HG03520 (cell line): Measurements from ENCODE around the gene TGM2.
"Not testable (repeated sequence)": the region's sequence is repeated elsewhere in the genome, so short reads cannot be mapped to it uniquely, and the experiment has no call there.

Experiments
- ATAC-seq: cut with Tn5 transposase; IDR thresholded peaks from one replicate; pipeline ENCODE4 v1.9.1; 2021; ENCODE audit warnings: mild to moderate bottlenecking, moderate library complexity; ENCODE audit not compliant: unreplicated experiment

The TGM2 gene

DNA sequence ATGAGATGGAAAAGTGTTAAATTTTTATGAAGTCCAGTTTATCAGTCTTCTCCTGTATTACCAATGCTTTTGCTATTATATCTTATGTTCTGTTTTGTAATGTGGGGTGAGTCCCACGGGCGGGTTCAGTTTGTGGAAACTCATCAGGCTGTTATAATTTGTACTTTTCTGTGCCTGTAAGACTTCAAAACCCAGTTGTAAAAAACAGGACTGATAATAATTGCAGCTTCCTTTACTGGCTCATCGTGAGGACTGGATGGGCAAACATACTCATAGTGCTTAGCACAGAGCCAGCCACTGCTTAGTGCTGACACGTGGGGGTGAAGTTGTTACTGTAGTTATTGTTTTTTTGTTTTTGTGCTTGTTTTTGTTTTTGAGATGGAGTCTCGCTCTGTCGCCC is 45.6 kb downstream of the TGM2 start:
- no peak for ATAC-seq

DNA sequence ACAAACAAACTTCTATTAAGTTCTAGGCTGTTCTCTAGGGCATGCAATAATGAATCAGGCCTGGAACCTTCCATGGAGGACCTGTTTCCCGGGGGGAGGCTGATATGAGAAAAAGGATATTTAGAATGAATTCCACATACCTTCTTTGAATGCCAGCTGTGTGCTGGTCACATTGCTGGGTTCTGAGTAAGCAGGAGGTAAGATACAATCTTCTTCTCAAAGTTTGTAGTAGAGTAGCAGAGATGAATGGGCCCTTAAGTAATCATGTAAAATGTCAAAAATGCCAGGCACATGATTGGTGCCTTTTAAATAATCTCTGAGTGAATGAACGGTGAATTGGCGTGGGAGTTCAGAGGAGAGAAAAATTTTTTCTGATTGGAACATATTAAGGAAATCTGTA is 47.4 kb downstream of the TGM2 start:
- no peak for ATAC-seq

DNA sequence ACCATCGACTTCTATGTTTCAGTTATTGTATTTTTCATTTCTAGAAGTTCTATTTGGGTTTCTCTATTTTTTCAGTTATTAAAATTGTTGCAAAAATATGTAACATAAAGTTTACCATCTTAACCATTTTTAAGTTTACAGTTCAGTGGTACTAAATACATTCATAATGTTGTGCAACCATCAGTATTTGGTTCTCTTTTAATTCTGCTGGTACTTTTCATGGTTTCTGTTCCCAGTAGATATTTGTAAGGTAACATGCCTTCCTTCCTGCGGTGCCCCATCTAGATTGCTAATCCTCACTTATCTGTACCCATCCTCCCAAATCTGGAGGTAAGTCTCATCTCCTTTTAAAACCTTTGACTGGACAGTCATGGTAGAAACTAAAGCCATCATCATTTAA is 47.9 kb downstream of the TGM2 start:
- no peak for ATAC-seq

DNA sequence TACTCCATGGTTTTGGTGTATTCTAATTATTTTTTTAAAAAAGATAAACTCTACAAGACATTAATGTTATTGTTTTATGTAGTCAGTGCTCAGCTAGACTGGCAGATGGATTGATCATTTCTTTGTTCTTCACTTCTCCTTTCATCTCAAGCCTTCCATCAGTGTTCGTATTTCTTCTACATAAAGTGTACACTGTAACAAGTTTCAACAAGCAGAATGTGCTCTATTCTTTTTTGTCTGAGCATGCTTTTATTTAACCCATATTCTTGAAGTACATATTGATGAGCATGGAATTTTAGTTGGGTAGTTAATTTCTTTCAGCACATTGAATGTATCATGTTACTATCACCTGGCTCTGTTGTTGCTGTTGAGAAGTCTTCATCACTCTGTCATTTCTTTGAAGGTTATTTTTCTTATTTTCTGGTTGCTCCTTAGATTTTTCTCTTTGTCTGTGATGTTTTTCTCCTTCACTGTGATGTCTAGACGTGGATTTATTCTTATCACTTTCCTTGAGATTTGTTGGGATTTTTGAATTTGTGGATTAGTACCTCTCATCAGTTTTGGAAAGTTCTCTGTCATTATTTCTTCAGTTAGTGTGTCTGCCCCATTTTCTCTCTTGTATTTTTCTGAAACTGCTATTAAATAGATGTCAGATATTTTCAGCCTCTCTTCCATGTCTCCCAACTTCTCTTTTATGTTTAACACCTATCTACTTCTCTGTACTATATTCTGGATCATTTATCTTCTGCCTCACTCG is 48.5 kb downstream of the TGM2 start:
- no peak for ATAC-seq

DNA sequence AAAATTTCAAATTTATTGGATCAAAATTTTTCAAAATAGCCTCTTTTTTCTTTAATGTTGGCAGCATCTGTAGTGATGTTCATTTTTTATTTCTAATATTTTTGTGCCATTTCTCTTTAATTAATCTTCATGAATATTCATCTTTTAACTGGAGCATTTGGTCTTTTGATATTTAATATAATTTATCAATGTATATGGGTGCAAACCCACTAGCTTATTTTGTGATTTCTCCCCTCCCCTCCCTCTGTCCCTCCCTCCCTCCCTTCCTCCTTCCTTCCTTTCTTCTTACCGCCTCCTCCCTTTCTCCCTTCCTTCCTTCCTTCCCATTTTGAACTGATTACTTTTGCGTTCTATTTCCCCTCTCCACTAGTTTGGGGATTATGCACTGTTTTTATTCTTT is 49.2 kb downstream of the TGM2 start:
- no peak for ATAC-seq

DNA sequence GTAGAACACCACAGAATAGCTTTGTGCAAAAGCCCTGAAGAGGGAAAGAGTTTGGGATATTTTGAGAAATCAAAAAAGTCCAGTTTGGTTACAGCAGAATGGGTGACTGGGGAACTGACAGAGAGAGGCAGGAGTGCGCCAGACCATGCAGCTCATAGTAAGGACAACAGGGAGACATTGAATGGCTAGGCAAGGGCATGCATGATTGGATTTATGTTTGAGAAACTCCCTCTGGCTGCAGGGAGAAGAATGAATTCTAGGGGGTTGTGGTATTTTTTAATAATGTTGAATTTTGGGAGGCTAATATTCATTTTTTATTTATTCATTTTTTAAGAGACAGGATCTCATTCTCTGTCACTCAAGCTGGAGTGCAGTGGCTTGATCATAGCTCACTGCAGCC is 49.9 kb downstream of the TGM2 start:
- ATAC-seq = no peak

DNA sequence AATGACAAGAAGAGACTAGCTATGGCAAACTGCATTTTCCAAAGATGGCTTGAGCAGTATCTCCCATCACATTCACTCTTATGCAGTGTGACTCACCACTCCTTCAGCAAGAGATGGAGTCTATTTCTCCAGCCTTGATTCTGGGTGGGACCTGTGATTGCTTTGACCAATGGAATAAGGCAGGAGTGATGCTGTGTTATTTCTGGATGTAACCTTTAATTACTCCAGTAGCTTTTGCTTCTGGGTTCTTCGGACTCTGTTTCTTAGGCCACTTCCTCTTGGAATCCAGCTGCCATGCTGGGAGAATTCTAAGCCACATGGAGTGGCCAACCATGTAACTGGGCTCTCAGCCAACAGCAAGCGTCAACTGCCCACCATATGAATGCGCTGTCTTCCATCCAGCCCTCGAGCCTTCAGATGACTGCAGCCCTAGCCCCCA is 50.7 kb downstream of the TGM2 start:
- ATAC-seq = no peak

DNA sequence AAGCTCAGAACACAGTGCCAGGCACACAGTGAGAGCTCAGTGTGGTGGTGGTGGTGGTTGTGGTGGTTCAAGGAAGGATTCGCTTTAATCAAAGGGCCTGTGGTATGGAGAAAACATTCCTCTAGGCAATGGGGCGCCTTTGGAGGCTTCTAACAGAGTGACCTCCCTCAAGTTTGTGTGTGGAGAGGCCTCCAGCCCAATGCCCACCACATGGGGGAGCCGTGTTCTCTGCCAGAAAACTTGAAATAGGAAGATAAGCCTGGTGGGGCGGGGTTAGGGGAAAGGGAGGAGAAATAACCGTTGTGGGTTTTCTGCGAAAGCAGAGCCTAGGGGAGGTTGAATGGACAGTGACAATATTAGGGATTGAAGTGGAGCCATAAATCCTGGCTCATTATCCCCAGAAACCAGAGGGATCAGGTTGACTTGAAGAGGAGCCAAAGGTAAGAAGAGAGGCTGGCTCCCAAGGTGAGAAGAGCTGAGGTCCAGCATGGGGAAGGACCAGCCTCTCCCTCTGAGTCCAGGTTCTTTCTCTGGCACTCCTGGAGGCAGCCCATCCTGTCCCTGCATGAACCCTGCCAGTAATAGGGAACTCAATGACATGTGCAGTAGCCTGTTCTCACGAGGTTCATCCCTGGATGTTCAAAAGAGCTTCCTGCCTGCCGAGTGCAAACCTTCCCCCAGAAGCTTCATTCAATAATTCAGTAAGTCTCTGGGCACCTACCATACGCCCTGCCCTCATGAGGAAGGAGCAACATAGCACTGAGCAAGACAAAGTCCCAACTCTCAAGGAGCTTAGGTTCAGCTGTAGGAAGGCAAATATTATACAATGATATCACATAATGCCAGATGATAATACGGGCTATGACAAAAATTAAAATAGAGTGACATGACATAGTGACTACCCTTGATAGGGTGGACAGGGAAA is 51.4 kb downstream of the TGM2 start:
- no peak for ATAC-seq

DNA sequence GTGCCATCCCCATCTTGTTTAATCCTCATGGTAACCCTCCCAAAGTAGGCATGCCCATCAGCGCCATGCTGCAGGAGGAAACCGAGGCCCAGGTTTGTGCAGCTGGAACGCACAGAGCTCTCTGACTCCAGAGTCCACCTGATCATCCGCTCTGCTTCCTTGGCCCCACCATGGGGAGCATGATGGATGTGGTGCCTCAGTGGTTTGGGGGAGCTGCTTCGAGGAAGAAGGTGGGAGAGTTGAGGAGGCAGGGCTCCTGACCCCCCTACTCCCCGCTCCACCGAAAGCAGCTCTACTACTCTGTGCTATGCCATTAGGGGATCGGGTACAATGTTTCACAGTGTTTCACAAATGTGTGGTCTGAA is 52.2 kb downstream of the TGM2 start:
- ATAC-seq = no peak

DNA sequence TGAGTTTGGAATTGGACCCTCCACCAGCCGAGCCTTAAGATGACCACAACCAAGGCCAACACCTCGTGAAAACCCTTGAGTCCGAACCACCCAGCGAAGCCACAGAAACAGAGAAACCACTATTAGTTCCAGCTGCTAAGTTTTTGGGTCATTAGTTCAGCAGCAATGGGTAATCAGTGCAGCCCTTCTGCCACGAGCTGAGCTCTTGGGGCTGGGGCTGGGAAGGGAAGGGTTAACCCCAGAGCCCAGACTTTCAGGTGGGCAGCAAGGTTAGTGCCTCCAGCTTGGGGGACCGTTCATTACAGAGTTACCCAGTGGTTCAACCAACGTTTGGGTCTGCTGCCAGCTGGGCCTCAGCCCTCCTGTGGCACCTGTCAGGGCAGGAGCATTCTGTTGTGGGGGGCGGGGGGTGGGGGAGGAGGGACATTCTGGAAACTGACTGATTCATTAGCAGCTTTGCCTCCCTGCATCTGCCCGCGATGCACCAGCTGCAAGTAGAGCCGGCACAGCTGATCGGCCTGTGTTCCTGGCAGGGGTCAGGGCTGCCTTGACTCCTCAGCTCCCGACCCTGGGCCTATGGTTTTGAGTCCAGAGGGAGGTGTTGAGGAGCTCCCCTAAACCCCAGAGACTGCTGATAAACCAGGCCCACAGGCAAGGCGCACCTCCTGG is 52.7 kb downstream of the TGM2 start:
- no peak for ATAC-seq

DNA sequence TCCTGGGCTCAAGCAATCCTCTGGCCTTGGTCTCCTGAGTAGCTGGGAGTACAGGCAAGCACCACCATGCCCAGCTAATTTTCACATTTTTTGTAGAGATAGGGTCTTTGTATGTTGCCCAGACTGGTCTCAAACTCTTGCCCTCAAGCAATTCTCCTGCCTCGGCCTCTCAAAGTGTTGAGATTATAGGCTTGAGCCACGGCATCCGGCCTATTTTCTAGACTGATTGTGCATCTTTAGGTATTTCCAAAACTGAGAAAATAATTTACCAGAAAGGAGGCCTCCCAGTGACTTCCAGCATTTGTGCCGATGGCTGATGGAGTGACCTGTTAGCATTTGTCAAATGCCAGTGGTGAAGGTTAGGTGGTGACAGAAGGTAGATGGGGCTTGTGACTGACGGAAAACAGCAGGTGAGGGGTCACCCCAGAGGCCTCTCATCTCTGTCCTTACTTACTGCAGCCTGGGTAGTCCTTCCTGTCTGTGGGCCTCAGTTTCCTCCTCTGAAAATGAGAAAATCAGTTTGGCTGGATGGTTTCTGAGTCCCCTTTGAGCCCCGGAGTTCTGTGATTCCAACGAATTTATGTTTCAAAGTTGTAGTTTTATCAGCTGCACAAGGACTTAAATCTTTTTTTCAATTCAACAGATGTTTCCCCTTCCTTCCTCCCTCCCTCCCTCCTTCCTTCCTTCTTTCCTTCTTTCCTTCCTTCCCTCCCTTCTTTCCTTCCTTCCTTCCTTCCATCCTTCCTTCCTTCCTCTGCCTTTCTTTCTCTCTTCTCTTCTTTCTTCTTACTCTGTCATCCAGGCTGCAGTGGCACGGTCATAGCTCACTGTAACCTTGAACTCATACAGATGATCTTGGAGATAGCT is 53.5 kb downstream of the TGM2 start:
- no peak for ATAC-seq

DNA sequence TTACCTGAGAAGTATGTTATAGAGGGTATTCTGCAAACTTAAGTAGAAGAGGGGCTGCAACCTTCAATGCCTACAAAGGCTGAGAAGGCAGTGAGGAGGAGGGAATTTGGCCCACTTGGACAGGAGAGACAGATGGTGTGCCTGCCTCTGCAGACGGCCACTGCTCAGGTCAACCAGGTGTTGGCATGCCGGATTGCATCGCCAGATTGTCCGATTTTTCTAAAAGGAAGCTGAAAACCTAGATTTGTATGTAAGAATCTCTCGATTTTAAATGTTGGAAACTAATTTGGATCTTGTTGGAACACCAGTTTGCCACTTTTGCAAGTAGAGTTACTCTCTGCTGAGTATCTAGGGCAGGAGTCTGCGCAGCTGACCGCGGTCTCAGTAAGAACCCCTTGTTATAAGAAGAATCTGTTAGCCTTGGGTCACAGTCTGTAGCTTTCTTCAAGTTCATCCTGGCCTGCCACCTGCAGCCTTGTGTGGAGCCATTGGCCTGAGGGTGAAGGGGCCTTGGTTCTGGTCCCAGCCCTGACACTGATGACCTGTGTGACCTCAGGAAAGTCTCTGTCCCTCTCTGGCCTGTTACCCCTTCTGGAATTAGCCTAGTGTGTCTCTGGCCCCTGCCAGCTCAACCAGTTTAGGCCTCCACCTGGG is 54.4 kb downstream of the TGM2 start:
- ATAC-seq = no peak

DNA sequence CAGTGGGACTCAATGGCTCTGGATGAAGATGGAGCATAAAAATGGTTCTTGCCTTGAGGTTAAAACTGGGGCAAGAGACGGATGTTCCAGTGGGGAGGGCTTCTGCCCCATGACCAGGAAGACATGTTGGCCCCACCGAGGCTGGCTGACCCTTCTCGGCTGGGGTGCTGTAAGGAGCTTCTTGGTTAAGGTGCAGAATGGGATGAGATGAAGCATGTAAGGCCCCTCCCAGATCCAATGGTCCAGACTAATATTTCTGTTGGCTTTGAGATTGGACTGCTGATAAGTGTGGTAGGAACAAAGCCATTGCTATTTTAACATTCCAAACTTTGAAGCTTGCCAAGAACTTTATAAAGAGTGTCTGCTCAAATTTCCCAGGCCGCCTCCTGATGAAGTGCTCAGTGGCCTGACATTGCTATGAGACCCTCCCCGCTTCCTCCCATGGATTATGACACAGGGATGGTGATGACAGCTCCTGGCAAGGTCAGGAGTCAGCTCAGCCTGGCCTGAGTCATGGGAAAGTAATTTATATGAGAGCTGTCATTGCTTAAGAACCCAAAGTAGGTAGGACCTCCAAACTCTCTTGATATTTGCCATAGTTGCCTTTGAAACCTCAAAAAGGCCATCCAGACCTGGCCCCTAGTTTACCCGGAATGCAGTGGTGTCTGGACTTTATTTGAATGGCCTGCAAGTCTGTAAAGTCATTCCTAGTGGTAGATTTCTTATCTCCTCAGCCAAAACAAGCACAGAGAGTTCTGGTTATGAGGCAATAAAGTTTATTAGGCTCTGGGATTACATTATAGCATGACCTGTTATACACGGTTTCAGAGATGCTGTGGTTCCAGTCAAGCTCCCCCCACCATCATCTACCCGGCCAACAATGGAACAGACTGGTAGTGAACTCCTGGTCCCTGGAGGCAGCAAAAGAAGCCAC is 55.2 kb downstream of the TGM2 start:
- ATAC-seq = no peak

DNA sequence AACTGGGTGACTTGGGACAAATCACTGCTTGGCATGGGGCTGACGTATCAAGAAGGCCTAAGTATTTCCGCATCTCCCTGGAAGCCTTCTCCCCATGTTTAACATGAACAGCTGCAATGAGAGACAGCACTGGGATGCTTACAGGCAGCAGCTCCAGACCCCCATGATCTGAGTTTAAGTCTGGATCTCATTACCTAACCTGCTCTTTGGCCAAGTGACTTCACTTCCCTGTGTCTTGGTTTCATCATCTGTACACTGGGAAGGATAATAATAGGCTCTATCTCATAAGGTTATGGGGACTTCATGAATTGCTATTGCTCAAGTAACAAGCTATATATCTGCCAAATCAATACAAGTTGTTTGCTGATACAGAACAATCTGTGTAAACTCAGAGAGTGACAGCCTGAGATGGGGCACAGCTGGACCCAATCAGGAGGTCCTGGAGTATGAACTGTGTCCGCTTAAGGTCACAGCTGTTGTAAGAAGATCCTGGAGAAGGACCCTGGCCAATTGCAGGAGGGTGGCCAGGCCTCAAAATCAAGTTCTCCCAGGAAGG is 56.0 kb downstream of the TGM2 start:
- no peak for ATAC-seq

DNA sequence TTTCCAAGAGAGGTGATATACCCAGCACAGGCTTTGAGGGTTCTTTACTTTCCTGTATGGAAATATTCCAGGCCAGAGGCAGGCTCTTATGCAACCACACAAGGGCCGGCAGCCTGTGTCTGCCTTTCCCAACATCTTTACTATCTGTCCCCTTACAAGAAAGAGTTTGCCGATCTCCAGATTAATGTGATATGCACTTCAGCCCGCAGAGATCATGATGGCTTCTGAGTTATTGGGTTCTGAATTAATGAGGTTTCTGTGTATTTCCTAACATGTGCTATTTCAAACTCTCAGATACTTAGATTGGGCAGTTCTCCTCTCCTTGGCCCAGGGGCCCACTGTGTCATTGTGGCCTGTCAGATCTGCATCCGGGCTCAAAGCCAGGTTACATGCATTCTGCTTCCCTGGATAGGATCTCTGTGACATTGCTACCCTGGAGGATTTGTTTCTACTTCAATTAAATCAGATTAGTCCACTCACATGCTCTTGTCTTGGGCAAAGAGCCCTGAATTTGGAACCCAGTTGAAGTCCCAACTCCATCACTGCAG is 56.6 kb downstream of the TGM2 start:
- no peak for ATAC-seq

DNA sequence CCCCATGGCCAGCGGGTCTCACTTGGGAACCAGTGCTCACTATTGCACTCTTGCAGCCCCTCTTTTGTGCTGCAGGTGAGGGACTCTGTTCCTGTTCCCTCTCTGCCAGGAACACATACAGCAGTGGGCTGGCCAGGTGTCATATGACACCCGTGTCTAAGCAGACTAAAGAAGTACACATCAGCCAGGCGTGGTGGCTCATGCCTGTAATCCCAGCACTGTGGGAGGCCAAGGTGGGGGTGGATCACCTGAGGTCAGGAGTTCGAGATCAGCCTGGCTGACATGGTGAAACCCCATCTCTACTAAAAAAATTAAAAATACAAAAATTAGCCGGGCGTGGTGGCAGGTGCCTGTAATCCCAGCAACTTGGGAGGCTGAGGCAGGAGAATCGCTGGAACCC is 57.2 kb downstream of the TGM2 start:
- not testable (repeated sequence) for ATAC-seq

DNA sequence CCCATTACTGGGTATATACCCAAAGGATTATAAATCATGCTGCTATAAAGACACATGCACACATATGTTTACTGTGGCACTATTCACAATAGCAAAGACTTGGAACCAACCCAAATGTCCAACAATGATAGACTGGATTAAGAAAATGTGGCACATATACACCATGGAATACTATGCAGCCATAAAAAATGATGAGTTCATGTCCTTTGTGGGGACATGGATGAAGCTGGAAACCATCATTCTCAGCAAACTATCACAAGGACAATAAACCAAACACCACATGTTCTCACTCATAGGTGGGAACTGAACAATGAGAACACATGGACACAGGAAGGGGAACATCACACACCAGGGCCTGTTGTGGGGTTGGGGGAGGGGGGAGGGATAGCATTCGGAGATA is 57.7 kb downstream of the TGM2 start:
- not testable (repeated sequence) for ATAC-seq

DNA sequence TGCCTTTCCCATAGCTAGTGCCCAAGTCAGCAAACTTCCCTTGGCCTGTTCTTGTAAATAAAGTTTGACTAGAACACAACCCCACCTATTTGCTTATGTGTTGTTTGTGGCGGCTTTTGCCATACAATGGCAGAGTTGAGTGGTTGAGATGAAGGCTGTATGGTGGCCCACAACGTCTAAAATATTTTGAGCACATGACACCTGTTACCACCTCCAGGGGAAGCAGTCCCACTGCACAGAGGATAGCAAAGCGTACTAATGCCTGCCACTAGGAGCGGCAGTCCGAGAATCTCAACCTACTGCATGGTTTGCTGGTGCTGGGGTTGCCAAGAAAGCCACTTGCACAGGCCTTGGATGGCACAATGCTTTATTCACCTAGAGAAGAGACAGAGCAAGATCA is 58.6 kb downstream of the TGM2 start:
- ATAC-seq = no peak

DNA sequence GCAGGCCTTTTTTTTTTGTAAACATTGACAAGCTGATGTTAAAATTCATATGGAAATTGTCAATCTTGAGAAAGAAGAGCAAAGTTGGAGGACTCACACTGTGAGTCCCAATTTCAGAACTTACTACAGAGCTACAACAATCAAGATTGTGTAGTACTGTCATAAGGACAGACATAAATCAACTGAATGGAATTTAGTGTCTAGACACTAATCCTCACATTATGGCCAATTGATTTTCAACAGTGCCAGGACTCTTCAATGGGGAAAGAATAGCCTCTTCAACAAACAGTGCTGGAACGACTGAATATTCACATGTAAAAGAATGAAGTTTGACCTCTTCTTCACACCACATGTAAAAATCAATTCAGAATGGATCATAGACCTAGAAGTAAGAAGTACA is 60.8 kb downstream of the TGM2 start:
- ATAC-seq = no peak
